GM19351 (cell line): ENCODE results near the gene GTF2IRD1.
"Not testable (repeated sequence)": the region's sequence is repeated elsewhere in the genome, so short reads cannot be mapped to it uniquely, and the experiment has no call there.

ENCODE experiments used
- ATAC-seq: cut with Tn5 transposase; IDR thresholded peaks from one replicate; pipeline ENCODE4 v1.9.1; 2021; ENCODE audit warnings: mild to moderate bottlenecking, moderate library complexity; ENCODE audit not compliant: unreplicated experiment

GTF2IRD1 gene

GRCh38 chr7:74453322-74454011 is at the start of gene GTF2IRD1:
TSS of gene GTF2IRD1 (plus strand) at chr7:74453906. CDS start at chr7:74508081, 54,175 bp downstream.
- ATAC-seq: no peak

- ATAC-seq: no peak
These were observed 49.4 kb upstream of the GTF2IRD1 start for GRCh38 chr7:74404388-74404700.

GRCh38 chr7:74404741-74405140 is 49.0 kb upstream of the GTF2IRD1 start:
- ATAC-seq: no peak

GRCh38 chr7:74405191-74405898 is 48.4 kb upstream of the GTF2IRD1 start:
- no peak for ATAC-seq

GRCh38 chr7:74405899-74406512 is 47.7 kb upstream of the GTF2IRD1 start:
- ATAC-seq: no peak

GRCh38 chr7:74407958-74408357 is 45.7 kb upstream of the GTF2IRD1 start:
- no peak for ATAC-seq

GRCh38 chr7:74409571-74409970 is 44.1 kb upstream of the GTF2IRD1 start:
- ATAC-seq: no peak

GRCh38 chr7:74410772-74411171 is 42.9 kb upstream of the GTF2IRD1 start:
- no peak for ATAC-seq

GRCh38 chr7:74411571-74411970 is 42.1 kb upstream of the GTF2IRD1 start:
- ATAC-seq: not testable (repeated sequence)

GRCh38 chr7:74412056-74412455 is 41.6 kb upstream of the GTF2IRD1 start:
- no peak for ATAC-seq

- ATAC-seq: no peak
These were observed 41.1 kb upstream of the GTF2IRD1 start for GRCh38 chr7:74412603-74413002.

GRCh38 chr7:74414595-74415333 is 38.9 kb upstream of the GTF2IRD1 start:
- not testable (repeated sequence) for ATAC-seq

GRCh38 chr7:74417419-74417971 is 36.2 kb upstream of the GTF2IRD1 start:
- ATAC-seq: no peak

- no peak for ATAC-seq
These were observed 35.6 kb upstream of the GTF2IRD1 start for GRCh38 chr7:74418076-74418475.

- no peak for ATAC-seq
These were observed 35.2 kb upstream of the GTF2IRD1 start for GRCh38 chr7:74418538-74418937.

GRCh38 chr7:74419232-74419631 is 34.5 kb upstream of the GTF2IRD1 start:
- ATAC-seq: not testable (repeated sequence)

- ATAC-seq: no peak
These were observed 33.7 kb upstream of the GTF2IRD1 start for GRCh38 chr7:74420006-74420405.

GRCh38 chr7:74424291-74424880 is 29.3 kb upstream of the GTF2IRD1 start:
- ATAC-seq: no peak

GRCh38 chr7:74428023-74428422 is 25.7 kb upstream of the GTF2IRD1 start:
- no peak for ATAC-seq

GRCh38 chr7:74429153-74429747 is 24.5 kb upstream of the GTF2IRD1 start:
- no peak for ATAC-seq
